Measurements from ENCODE around the gene SLC5A12.

GRCh38 chr11:26765323-26765722 is 43.5 kb upstream of the SLC5A12 start:
- TF ChIP-seq CTCF (conservative IDR thresholded peaks at IDR 0.05; ENCODE audit: low read depth, low read length) (no peak), EZH2 (IDR thresholded peaks at IDR 0.05; ENCODE audit: low read length, unreplicated experiment) (no peak), EZH2phosphoT487 (IDR thresholded peaks at IDR 0.05; ENCODE audit: borderline replicate concordance, low read length) (no peak)
